ENCODE data around the gene NLRP3.
"Not testable (repeated sequence)": the region's sequence is repeated elsewhere in the genome, so short reads cannot be mapped to it uniquely, and the experiment has no call there.

NLRP3 gene

DNA sequence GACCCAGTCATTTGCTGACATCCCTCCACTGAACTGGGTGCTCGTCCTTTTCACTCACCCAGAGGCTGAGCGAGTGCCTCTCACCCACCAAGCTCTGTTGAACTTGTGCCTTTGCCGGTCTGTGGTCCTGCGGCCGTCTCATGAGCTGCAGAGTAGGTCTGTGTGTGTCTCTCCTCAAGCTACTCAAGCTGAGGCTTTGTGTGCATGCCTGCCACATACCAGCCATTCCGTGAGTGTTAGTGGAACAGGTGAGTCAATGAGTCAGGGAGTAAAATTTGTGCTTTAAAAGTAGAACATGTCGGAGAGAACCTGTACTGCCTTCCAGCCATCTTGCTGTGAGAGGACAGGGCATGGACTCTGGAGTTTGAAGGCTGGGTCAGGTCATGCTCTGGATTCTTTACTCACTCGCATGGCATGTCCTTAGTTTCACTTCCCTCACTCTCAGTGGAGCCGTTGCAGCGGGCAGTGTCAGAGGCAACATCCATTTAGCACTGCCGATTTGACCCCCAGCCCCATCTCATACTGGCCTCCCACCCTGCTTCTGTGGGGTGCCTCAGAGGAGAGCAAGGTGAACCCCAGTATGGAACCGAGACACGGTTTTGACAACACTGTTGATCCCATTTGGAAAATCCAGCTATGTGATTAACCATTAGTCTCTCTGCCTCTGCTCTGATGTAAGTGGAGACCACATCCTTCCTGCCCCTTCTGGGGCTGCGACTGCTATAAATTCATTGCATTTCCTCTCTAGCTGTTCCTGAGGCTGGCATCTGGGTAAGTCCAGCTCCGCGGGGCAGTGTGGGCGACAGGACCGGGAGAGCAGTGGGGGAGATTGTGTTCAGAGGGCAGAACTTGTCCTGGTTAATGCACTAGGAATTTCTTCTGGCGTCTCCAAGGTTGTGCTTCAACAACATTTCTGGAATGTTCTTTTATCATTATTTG lies at the start of gene NLRP3:
NLRP3 (plus strand) TSS at position 751 of the 939 bp plus-strand sequence. CDS start 2,628 bp downstream, outside the sequence.
- no peak within 1 kb of the TSS for H3K4me3 ChIP-seq (ENCODE audit: low read depth, low read length)
- H3K4me1 ChIP-seq (ENCODE audit: control insufficient read depth, insufficient read depth, low read length, unreplicated experiment) = no peaks in the 10 kb centered on the region
- no peaks in the 10 kb centered on the region for H3K36me3 ChIP-seq (ENCODE audit: insufficient read depth, low read length)
- no peaks in the 10 kb centered on the region for H3K27me3 ChIP-seq (ENCODE audit: insufficient read depth, low read length)
- no peak within 1 kb of the TSS for H3K27ac ChIP-seq (ENCODE audit: low read depth, low read length)
- H3K79me2 ChIP-seq (ENCODE audit: control insufficient read depth, insufficient read depth, low read length, unreplicated experiment) = no peaks in the 10 kb centered on the region
- no peak within 1 kb of the TSS for H2AFZ ChIP-seq (ENCODE audit: low read length, unreplicated experiment)

DNA sequence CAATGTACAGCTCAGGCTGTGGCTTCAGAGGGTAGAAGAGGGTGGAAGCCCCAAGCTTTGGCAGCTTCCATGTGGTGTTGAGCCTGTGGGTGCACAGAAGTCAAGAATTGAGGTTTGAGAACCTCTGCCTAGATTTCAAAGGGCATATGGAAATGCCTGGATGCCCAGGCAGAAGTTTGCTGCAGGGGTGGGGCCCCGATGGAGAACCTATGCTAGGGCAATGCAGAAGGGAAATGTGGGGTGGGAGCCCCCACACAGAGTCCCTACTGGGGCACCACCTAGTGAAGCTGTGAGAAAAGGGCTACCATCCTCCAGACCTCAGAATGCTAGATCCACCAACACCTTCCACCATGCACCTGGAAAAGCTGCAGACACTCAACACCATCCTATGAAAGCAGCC lies 49.6 kb upstream of the NLRP3 start:
- H3K27ac ChIP-seq (ENCODE audit: low read depth, low read length); H3K4me3 ChIP-seq (ENCODE audit: low read depth, low read length); H3K79me2 ChIP-seq (ENCODE audit: control insufficient read depth, insufficient read depth, low read length, unreplicated experiment); H3K36me3 ChIP-seq (ENCODE audit: insufficient read depth, low read length); H2AFZ ChIP-seq (ENCODE audit: low read length, unreplicated experiment); H3K27me3 ChIP-seq (ENCODE audit: insufficient read depth, low read length): not testable (repeated sequence)
- peaks cover 12% of the 10 kb centered on the region for H3K4me1 ChIP-seq (ENCODE audit: control insufficient read depth, insufficient read depth, low read length, unreplicated experiment)

GRCh38 chr1:247366926-247367645 lies 48.9 kb upstream of the NLRP3 start:
- H3K27ac ChIP-seq (ENCODE audit: low read depth, low read length) = no peak overlapping the region
- no peaks in the 10 kb centered on the region for H3K36me3 ChIP-seq (ENCODE audit: insufficient read depth, low read length)
- no peaks in the 10 kb centered on the region for H3K27me3 ChIP-seq (ENCODE audit: insufficient read depth, low read length)
- no peaks in the 10 kb centered on the region for H3K79me2 ChIP-seq (ENCODE audit: control insufficient read depth, insufficient read depth, low read length, unreplicated experiment)
- H3K4me1 ChIP-seq (ENCODE audit: control insufficient read depth, insufficient read depth, low read length, unreplicated experiment) = peaks cover 9% of the 10 kb centered on the region
- H3K4me3 ChIP-seq (ENCODE audit: low read depth, low read length) = no peak overlapping the region
- no peak overlapping the region for H2AFZ ChIP-seq (ENCODE audit: low read length, unreplicated experiment)

GRCh38 chr1:247367786-247368422 lies 48.1 kb upstream of the NLRP3 start:
- no peak overlapping the region for H2AFZ ChIP-seq (ENCODE audit: low read length, unreplicated experiment)
- H3K79me2 ChIP-seq (ENCODE audit: control insufficient read depth, insufficient read depth, low read length, unreplicated experiment) = no peaks in the 10 kb centered on the region
- H3K36me3 ChIP-seq (ENCODE audit: insufficient read depth, low read length) = no peaks in the 10 kb centered on the region
- no peak overlapping the region for H3K4me3 ChIP-seq (ENCODE audit: low read depth, low read length)
- H3K27me3 ChIP-seq (ENCODE audit: insufficient read depth, low read length) = no peaks in the 10 kb centered on the region
- H3K27ac ChIP-seq (ENCODE audit: low read depth, low read length) = no peak overlapping the region
- H3K4me1 ChIP-seq (ENCODE audit: control insufficient read depth, insufficient read depth, low read length, unreplicated experiment) = peaks cover 9% of the 10 kb centered on the region

- H3K27me3 ChIP-seq (ENCODE audit: insufficient read depth, low read length) = no peaks in the 10 kb centered on the region
- no peaks in the 10 kb centered on the region for H3K79me2 ChIP-seq (ENCODE audit: control insufficient read depth, insufficient read depth, low read length, unreplicated experiment)
- H3K36me3 ChIP-seq (ENCODE audit: insufficient read depth, low read length) = no peaks in the 10 kb centered on the region
- no peak overlapping the region for H3K27ac ChIP-seq (ENCODE audit: low read depth, low read length)
- H3K4me1 ChIP-seq (ENCODE audit: control insufficient read depth, insufficient read depth, low read length, unreplicated experiment) = peaks cover 9% of the 10 kb centered on the region
- H3K4me3 ChIP-seq (ENCODE audit: low read depth, low read length) = no peak overlapping the region
- no peak overlapping the region for H2AFZ ChIP-seq (ENCODE audit: low read length, unreplicated experiment)
Measured at GRCh38 chr1:247368490-247369145, 47.4 kb upstream of the NLRP3 start.

- Histone ChIP-seq H3K27me3 (ENCODE audit: insufficient read depth, low read length) (no peaks in the 10 kb centered on the region), H3K27ac (ENCODE audit: low read depth, low read length) (no peak overlapping the region), H2AFZ (ENCODE audit: low read length, unreplicated experiment) (no peak overlapping the region)
Measured at GRCh38 chr1:247370786-247371732, 44.9 kb upstream of the NLRP3 start.

DNA sequence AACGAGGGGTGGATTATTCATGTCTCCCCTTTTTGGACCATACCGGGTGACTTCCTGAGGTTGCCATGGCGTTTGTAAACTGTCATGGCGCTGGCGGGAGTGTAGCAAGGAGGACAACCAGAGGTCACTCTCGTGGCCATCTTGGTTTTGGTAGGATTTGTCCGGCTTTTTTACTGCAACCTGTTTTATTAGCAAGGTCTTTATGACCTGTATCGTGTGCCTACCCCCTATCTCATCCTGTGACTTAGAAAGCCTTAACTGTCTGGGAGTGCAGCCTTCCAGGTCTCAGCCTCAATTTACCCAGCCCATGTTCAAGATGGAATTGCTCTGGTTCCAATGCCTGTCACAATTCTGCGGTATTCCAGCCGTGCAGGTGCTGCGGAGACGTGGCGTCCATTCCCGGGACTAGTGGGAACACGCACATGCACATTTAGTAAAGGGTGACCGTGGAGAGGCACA lies 44.1 kb upstream of the NLRP3 start:
- Histone ChIP-seq H3K4me3 (ENCODE audit: low read depth, low read length) (no peak overlapping the region), H3K4me1 (ENCODE audit: control insufficient read depth, insufficient read depth, low read length, unreplicated experiment) (peaks cover 9% of the 10 kb centered on the region), H3K36me3 (ENCODE audit: insufficient read depth, low read length) (no peaks in the 10 kb centered on the region), H2AFZ (ENCODE audit: low read length, unreplicated experiment) (no peak overlapping the region), H3K27me3 (ENCODE audit: insufficient read depth, low read length) (no peaks in the 10 kb centered on the region), H3K79me2 (ENCODE audit: control insufficient read depth, insufficient read depth, low read length, unreplicated experiment) (no peaks in the 10 kb centered on the region), H3K27ac (ENCODE audit: low read depth, low read length) (no peak overlapping the region)

More at GRCh38 chr1:247370786-247371732, 44.9 kb upstream of the NLRP3 start:
- Histone ChIP-seq H3K79me2 (ENCODE audit: control insufficient read depth, insufficient read depth, low read length, unreplicated experiment) (no peaks in the 10 kb centered on the region), H3K4me1 (ENCODE audit: control insufficient read depth, insufficient read depth, low read length, unreplicated experiment) (peaks cover 9% of the 10 kb centered on the region), H3K36me3 (ENCODE audit: insufficient read depth, low read length) (no peaks in the 10 kb centered on the region), H3K4me3 (ENCODE audit: low read depth, low read length) (no peak overlapping the region)

DNA sequence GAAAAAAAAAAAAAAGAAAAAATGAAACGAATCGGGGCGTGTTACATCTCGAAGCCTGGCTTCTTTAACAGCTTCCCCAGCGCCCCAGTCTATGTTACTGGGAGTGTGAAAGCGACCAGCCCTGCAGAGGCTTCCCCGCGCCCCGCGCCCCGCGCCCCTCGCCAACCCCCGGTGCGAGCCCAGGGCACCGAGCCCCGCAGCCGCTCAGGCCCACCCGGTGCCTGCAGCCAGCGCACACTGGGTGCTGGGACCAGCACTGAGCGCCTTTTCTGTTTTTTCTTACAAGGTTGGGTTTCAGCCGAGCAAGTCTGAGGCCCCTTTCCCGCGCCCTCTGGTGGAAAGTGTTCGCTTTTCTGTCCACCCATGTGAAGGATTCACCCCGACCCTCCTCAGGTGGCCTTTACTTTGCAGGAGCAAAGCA lies 42.2 kb upstream of the NLRP3 start:
- no peak overlapping the region for H3K27ac ChIP-seq (ENCODE audit: low read depth, low read length)
- H3K79me2 ChIP-seq (ENCODE audit: control insufficient read depth, insufficient read depth, low read length, unreplicated experiment) = no peaks in the 10 kb centered on the region
- peak overlapping the region; percentile 76 for H3K4me3 ChIP-seq (ENCODE audit: low read depth, low read length)
- no peaks in the 10 kb centered on the region for H3K36me3 ChIP-seq (ENCODE audit: insufficient read depth, low read length)
- no peaks in the 10 kb centered on the region for H3K27me3 ChIP-seq (ENCODE audit: insufficient read depth, low read length)
- H3K4me1 ChIP-seq (ENCODE audit: control insufficient read depth, insufficient read depth, low read length, unreplicated experiment) = no peaks in the 10 kb centered on the region
- peak overlapping the region; percentile 76 for H2AFZ ChIP-seq (ENCODE audit: low read length, unreplicated experiment)

- not testable (repeated sequence) for H3K4me3 ChIP-seq (ENCODE audit: low read depth, low read length); H3K27ac ChIP-seq (ENCODE audit: low read depth, low read length); H3K79me2 ChIP-seq (ENCODE audit: control insufficient read depth, insufficient read depth, low read length, unreplicated experiment); H2AFZ ChIP-seq (ENCODE audit: low read length, unreplicated experiment); H3K36me3 ChIP-seq (ENCODE audit: insufficient read depth, low read length); H3K4me1 ChIP-seq (ENCODE audit: control insufficient read depth, insufficient read depth, low read length, unreplicated experiment); H3K27me3 ChIP-seq (ENCODE audit: insufficient read depth, low read length)
Measured at GRCh38 chr1:247374651-247375334, 41.2 kb upstream of the NLRP3 start.
